T-helper 22 cell (primary cell): ENCODE results near the gene FRAT2.
"Not testable (repeated sequence)": the region's sequence is repeated elsewhere in the genome, so short reads cannot be mapped to it uniquely, and the experiment has no call there.

Experiments
- DNase-seq: peaks from one replicate; pipeline ENCODE4 v3.0.0-alpha.2; 2020; ENCODE audit warnings: low read depth

FRAT2 gene

DNA sequence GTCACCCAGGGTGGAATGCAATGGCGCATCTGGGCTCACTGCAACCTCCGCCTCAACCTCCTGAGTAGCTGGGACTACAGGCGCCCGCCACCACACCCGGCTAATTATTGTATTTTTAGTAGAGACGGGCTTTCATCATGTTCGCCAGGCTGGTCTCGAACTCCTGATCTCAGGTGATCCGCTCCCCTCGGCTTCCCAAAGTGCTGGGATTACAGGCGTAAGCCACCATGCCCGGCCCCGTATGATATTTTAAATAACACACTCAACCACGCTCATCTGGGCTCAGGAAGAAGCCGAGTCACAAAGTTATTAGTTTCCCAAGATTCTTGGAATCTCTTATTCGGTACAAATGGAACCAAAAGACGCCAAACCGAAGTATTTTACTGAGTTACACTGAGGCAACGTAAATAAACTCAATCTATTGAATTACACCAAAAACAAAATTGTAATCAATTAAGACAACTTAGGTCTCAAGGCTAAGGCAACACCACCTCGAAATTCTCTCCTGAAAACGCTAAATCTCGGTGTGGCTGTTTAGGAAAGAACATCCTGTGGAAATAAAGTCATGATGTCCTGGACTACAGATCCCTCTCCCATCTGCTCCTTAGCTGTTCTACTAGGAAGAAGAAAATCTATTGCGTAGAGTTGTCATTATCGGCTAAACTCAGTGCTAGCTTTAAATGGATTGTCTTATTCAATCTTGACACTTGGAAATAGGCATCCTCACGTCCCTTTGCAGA, 43.0 kb downstream of the FRAT2 start:
- no peak for DNase-seq

- not testable (repeated sequence) for DNase-seq
Measured at GRCh38 chr10:97290576-97291356, 43.8 kb downstream of the FRAT2 start.

DNA sequence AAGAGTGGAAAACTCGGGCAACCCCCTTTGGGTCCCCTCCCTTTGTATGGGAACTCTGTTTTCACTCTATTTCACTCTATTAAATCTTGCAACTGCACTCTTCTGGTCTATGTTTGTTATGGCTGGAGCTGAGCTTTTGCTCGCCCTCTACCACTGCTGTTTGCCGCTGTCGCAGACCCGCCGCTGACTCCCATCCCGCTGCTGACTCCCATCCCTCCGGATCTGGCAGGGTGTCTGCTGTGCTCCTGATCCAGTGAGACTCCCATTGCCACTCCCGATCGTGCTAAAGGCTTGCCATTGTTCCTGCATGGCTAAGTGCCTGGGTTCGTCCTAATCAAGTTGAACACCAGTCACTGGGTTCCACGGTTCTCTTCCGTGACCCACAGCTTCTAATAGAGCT, 44.5 kb downstream of the FRAT2 start:
- not testable (repeated sequence) for DNase-seq
